Astrocyte of the cerebellum (primary cell): ENCODE data around the gene RIMS1.
A peak's percentile ranks its signal among the peaks of the same experiment; 100 is the strongest.

Experiments used
- DNase-seq: peaks from one replicate; pipeline ENCODE4 v3.0.0-alpha.2; 2011; ENCODE audit warnings: low read depth
- H3K4me3 ChIP-seq: 2 replicates; pipeline ENCODE4 v1.5.1; 2011; ENCODE audit warnings: mild to moderate bottlenecking, low read depth, low read length, moderate library complexity
- CTCF ChIP-seq: IDR thresholded peaks from 2 replicates; pipeline ENCODE4 v1.5.1; 2012; ENCODE audit warnings: low read length, low read depth, moderate library complexity, mild to moderate bottlenecking; ENCODE audit errors: missing control alignments
- in situ Hi-C: cut with HindIII; loops from 2 replicates; pipeline ENCODE4 v1.10.0; 2017; ENCODE audit warnings: low sequenced_read_pairs

Gene RIMS1

GRCh38 chr6:71886184-71887005 lies at the start of gene RIMS1:
Gene RIMS1, plus strand, starts transcription at chr6:71886550. Its CDS starts 474 bp downstream, at chr6:71887024.
- peak; percentile 49 for TF ChIP-seq CTCF
- peak within 1 kb of the TSS; percentile 47 for H3K4me3 ChIP-seq
- DNase-seq: no peak
- in situ Hi-C loops: no loop called here

GRCh38 chr6:71851214-71851613 lies 35.1 kb upstream of the RIMS1 start:
- in situ Hi-C loops: no loop called here
- DNase-seq: no peak
- H3K4me3 ChIP-seq: no peak overlapping the region
- TF ChIP-seq CTCF: no peak

- H3K4me3 ChIP-seq: no peak overlapping the region
- in situ Hi-C loops: no loop called here
- no peak for DNase-seq
- no peak for TF ChIP-seq CTCF
Observed at GRCh38 chr6:71852948-71853347, 33.4 kb upstream of the RIMS1 start.

- in situ Hi-C loops: no loop called here
- no peak for DNase-seq
- H3K4me3 ChIP-seq: no peak overlapping the region
- TF ChIP-seq CTCF: no peak
Observed at GRCh38 chr6:71855406-71855805, 30.9 kb upstream of the RIMS1 start.

- no peak for DNase-seq
- TF ChIP-seq CTCF: no peak
- H3K4me3 ChIP-seq: no peak overlapping the region
- in situ Hi-C loops: no loop called here
Observed at GRCh38 chr6:71879016-71879415, 7.3 kb upstream of the RIMS1 start.

GRCh38 chr6:71887006-71887743 lies 825 bp downstream of the RIMS1 start:
- peak overlapping the region; percentile 47 for H3K4me3 ChIP-seq
- in situ Hi-C loops: no loop called here
- no peak for TF ChIP-seq CTCF
- DNase-seq: no peak
